VCaP (cell line): ENCODE measurements around the gene COX6A2.

ENCODE experiments used
- H3K27ac ChIP-seq: fragments of 450-650 bp; 2 replicates; pipeline ENCODE4 v1.5.1; 2017
- CTCF ChIP-seq: fragments of 450-650 bp; conservative IDR thresholded peaks from 2 replicates; pipeline ENCODE4 v1.5.1; 2017; ENCODE audit warnings: mild to moderate bottlenecking, moderate library complexity

COX6A2 gene

GRCh38 chr16:31473264-31473984 is 45.3 kb upstream of the COX6A2 start:
- TF ChIP-seq CTCF: no peak
- no peak overlapping the region for H3K27ac ChIP-seq

- no peak overlapping the region for H3K27ac ChIP-seq
- TF ChIP-seq CTCF: no peak
Observed at GRCh38 chr16:31472709-31473203, 44.6 kb upstream of the COX6A2 start.

- TF ChIP-seq CTCF: no peak
- H3K27ac ChIP-seq: no peak within 1 kb of the TSS
Observed at GRCh38 chr16:31471875-31472708, 43.9 kb upstream of the COX6A2 start, which contains the start of gene TGFB1I1. Gene TGFB1I1 (plus strand): TSS chr16:31472152. CDS start chr16:31472189, 37 bp downstream.

GRCh38 chr16:31471241-31471874 is 43.2 kb upstream of the COX6A2 start:
- H3K27ac ChIP-seq: no peak overlapping the region
- TF ChIP-seq CTCF: no peak

- H3K27ac ChIP-seq: no peak overlapping the region
- no peak for TF ChIP-seq CTCF
Observed at GRCh38 chr16:31470615-31471014, 42.5 kb upstream of the COX6A2 start.

- no peak for TF ChIP-seq CTCF
- H3K27ac ChIP-seq: no peak overlapping the region
Observed at GRCh38 chr16:31467858-31468257, 39.7 kb upstream of the COX6A2 start.

- no peak for TF ChIP-seq CTCF
- H3K27ac ChIP-seq: no peak overlapping the region
Observed at GRCh38 chr16:31467151-31467773, 39.1 kb upstream of the COX6A2 start.
